GM12891 (cell line): ENCODE results near the gene FOXA3.
A peak's percentile ranks its signal among the peaks of the same experiment; 100 is the strongest.
"Not testable (repeated sequence)": the region's sequence is repeated elsewhere in the genome, so short reads cannot be mapped to it uniquely, and the experiment has no call there.

Source experiments
- DNase-seq: peaks from one replicate; pipeline ENCODE4 v3.0.0; 2011; ENCODE audit warnings: low spot score; ENCODE audit not compliant: insufficient read length
- FAIRE-seq: peaks from 2 replicates; lab custom pipeline; 2011; peaks lifted over from hg19 to GRCh38; lab: Jason Lieb, UNC
- PAX5 ChIP-seq: IDR thresholded peaks from 2 replicates; pipeline ENCODE4 v1.6.1; 2011; ENCODE audit warnings: low read length, moderate library complexity, mild to moderate bottlenecking; ENCODE audit not compliant: insufficient read depth, severe bottlenecking
- POLR2A ChIP-seq: IDR thresholded peaks from 2 replicates; pipeline ENCODE4 v1.6.1; 2011; ENCODE audit warnings: low read depth, low read length, control low read depth
- POLR2AphosphoS5 ChIP-seq: IDR thresholded peaks from 2 replicates; pipeline ENCODE4 v1.6.1; 2011; ENCODE audit warnings: low read depth, low read length, control low read depth
- POU2F2 ChIP-seq: IDR thresholded peaks from 2 replicates; pipeline ENCODE4 v1.6.1; 2011; ENCODE audit warnings: low read depth, mild to moderate bottlenecking, control low read depth, low read length, moderate library complexity
- SPI1 ChIP-seq: IDR thresholded peaks from 2 replicates; pipeline ENCODE4 v1.6.1; 2011; ENCODE audit warnings: low read depth, low read length, control low read depth
- TAF1 ChIP-seq: IDR thresholded peaks from 2 replicates; pipeline ENCODE4 v1.6.1; 2011; ENCODE audit warnings: low read depth, low read length, control low read depth

Gene FOXA3

GRCh38 chr19:45860359-45861259 is 3.5 kb upstream of the FOXA3 start:
- DNase-seq = no peak
- no peak for FAIRE-seq
- TF ChIP-seq POU2F2 (no peak), TAF1 (no peak), POLR2A (no peak), SPI1 (no peak), POLR2AphosphoS5 (no peak), PAX5 (no peak)

GRCh38 chr19:45862271-45862563 is 1.9 kb upstream of the FOXA3 start:
- TF ChIP-seq POU2F2 (no peak), SPI1 (no peak), TAF1 (no peak), PAX5 (no peak), POLR2AphosphoS5 (no peak), POLR2A (no peak)
- FAIRE-seq = no peak

GRCh38 chr19:45862564-45863334 is 1.4 kb upstream of the FOXA3 start, which contains the start of gene SYMPK:
Gene SYMPK (minus strand): TSS chr19:45863147. CDS start chr19:45854495, 8,652 bp downstream.
- FAIRE-seq = peak; percentile 99
- peak; percentile 100 for DNase-seq
- peak; percentile 60 for TF ChIP-seq POLR2AphosphoS5
- TF ChIP-seq POU2F2 = no peak
- TF ChIP-seq SPI1 = peak; percentile 63
- peak; percentile 83 for TF ChIP-seq POLR2A
- TF ChIP-seq PAX5 = peak; percentile 74
- peak; percentile 56; the same call in 1 of the 2 replicates for TF ChIP-seq TAF1

More at GRCh38 chr19:45862271-45862563, 1.9 kb upstream of the FOXA3 start:
- no peak for DNase-seq

- DNase-seq (no peak), FAIRE-seq (no peak)
- no peak for TF ChIP-seq SPI1
- no peak for TF ChIP-seq POU2F2
- TF ChIP-seq POLR2A = no peak
- no peak for TF ChIP-seq POLR2AphosphoS5
- no peak for TF ChIP-seq TAF1
- no peak for TF ChIP-seq PAX5
Measured at GRCh38 chr19:45863335-45863839, 739 bp upstream of the FOXA3 start.

- no peak for DNase-seq
- TF ChIP-seq POU2F2 = no peak
- TF ChIP-seq TAF1 = no peak
- TF ChIP-seq PAX5 = no peak
- no peak for TF ChIP-seq SPI1
- no peak for TF ChIP-seq POLR2AphosphoS5
- TF ChIP-seq POLR2A = no peak
- FAIRE-seq = no peak
Measured at GRCh38 chr19:45864629-45865082, 530 bp downstream of the FOXA3 start.

GRCh38 chr19:45865269-45865948 is 1.3 kb downstream of the FOXA3 start:
- TF ChIP-seq TAF1 = no peak
- no peak for TF ChIP-seq POLR2AphosphoS5
- TF ChIP-seq POLR2A = no peak
- TF ChIP-seq PAX5 = no peak
- TF ChIP-seq SPI1 = no peak
- no peak for TF ChIP-seq POU2F2
- no peak for DNase-seq
- no peak for FAIRE-seq

- no peak for DNase-seq
- TF ChIP-seq TAF1 (no peak), POU2F2 (no peak), PAX5 (no peak), POLR2AphosphoS5 (no peak), SPI1 (no peak), POLR2A (no peak)
- FAIRE-seq = no peak
Measured at GRCh38 chr19:45866400-45867176, 2.5 kb downstream of the FOXA3 start.

GRCh38 chr19:45867241-45867640 is 3.1 kb downstream of the FOXA3 start:
- not testable (repeated sequence) for FAIRE-seq, DNase-seq
